ENCODE results near the gene TSEN15. TPM values are rescaled to one million over a fixed set of nuclear protein-coding genes. Genes with fewer than 3 reads are reported as not detected.
A peak's percentile ranks its signal among the peaks of the same experiment; 100 is the strongest.

The TSEN15 gene
- total and polyA plus RNA-seq, 9 of the 15 experiments (the other 6 are each of a cell fraction or from before 2014, with no cell fraction given) = 25.6 to 121 (median 91.3) TPM

GRCh38 chr1:184037849-184038591 lies 13.5 kb upstream of the TSEN15 start (continued):
- no peak for TF ChIP-seq ARID4B (CRISPR knock-in tag; IDR thresholded peaks at IDR 0.05)
- TF ChIP-seq SMAD4 (CRISPR knock-in tag; conservative IDR thresholded peaks at IDR 0.05) = 0 out of 2 replicates have a peak, but pooled peaks have one; percentile 18
- no peak for TF ChIP-seq NCOR1 (IDR thresholded peaks at IDR 0.05)
- TF ChIP-seq AFF1 (IDR thresholded peaks at IDR 0.05; ENCODE audit: low read depth in 1 of 2, partially characterized antibody in 2 of 2) = peak in 1 of 2 experiments; percentile 5
- no peak for TF ChIP-seq FOXJ3 (CRISPR knock-in tag; IDR thresholded peaks at IDR 0.05)
- peak in 1 of 2 experiments; percentile 41; a peak in 1 of 4 replicates for TF ChIP-seq MAZ (CRISPR knock-in tag; conservative IDR thresholded peaks at IDR 0.05 in 1 of 2, IDR thresholded peaks at IDR 0.05 in 1 of 2)
- no peak for TF ChIP-seq ZNF212 (CRISPR knock-in tag; IDR thresholded peaks at IDR 0.05)
- no peak for TF ChIP-seq BRF1 (IDR thresholded peaks at IDR 0.05; ENCODE audit: borderline replicate concordance, extremely low read depth, insufficient read length)
- peak; percentile 87 for TF ChIP-seq CEBPB (tag; IDR thresholded peaks at IDR 0.05)
- no peak for TF ChIP-seq UBTF (IDR thresholded peaks at IDR 0.05; ENCODE audit: borderline replicate concordance in 1 of 2, low read depth in 2 of 2, low read length in 2 of 2)
- TF ChIP-seq ZSCAN32 (CRISPR knock-in tag; IDR thresholded peaks at IDR 0.05) = no peak
- 0 out of 2 replicates have a peak, but pooled peaks have one; percentile 61 for TF ChIP-seq POLR2H (tag; IDR thresholded peaks at IDR 0.05; ENCODE audit: low read depth)
- TF ChIP-seq DEAF1 (CRISPR knock-in tag; IDR thresholded peaks at IDR 0.05) = peak; percentile 37; the same call in 1 of the 2 replicates

Measured in K562 (cell line).